AG04450 (cell line): ENCODE measurements around the gene RAX2. TPM values are rescaled to one million over a fixed set of nuclear protein-coding genes. Genes with fewer than 3 reads are reported as not detected.

Experiments used
- CTCF ChIA-PET: fragments of 300-600, 350-600 bp; formaldehyde crosslinking; extraction: SDS; loops from one replicate; lab custom pipeline; 2022; ENCODE audit warnings: antibody characterized with exemption, inconsistent platforms; lab: Charles Lee
- POLR2A ChIA-PET: fragments of 350-600 bp; formaldehyde crosslinking; extraction: SDS; loops from one replicate; lab custom pipeline; 2021; ENCODE audit warnings: antibody characterized with exemption, inconsistent platforms; lab: Yijun Ruan, JAX
- DNase-seq: peaks from one replicate; pipeline ENCODE4 v3.0.0-alpha.2; 2011; ENCODE audit warnings: low read depth, low spot score
- H3K27ac ChIP-seq: one replicate; pipeline ENCODE4 v1.5.1; 2012; ENCODE audit warnings: low read depth, low read length, control low read depth
- H3K27me3 ChIP-seq: one replicate; pipeline ENCODE4 v1.6.0; 2012; ENCODE audit warnings: low read length; ENCODE audit not compliant: control insufficient read depth, insufficient read depth
- H3K4me3 ChIP-seq: 2 replicates; pipeline ENCODE4 v1.5.1; 2011; ENCODE audit warnings: mild to moderate bottlenecking, low read depth, low read length, control low read depth
- H3K9me3 ChIP-seq: 2 replicates; pipeline ENCODE4 v1.5.1; 2012; ENCODE audit warnings: low read length; ENCODE audit not compliant: control insufficient read depth, insufficient read depth
- CTCF ChIP-seq: IDR thresholded peaks from 2 replicates; pipeline ENCODE4 v1.5.1; 2011; ENCODE audit warnings: low read depth, low read length, control low read depth, inconsistent platforms
- polyA plus RNA-seq: library from polyadenylated mRNA; depleted of rRNA; stranded (reverse); fragments of >200 nt; gene quantifications from 2 replicates; pipeline ENCODE4 v1.2.3, GENCODE V29; 2011

The RAX2 gene
- polyA plus RNA-seq, 1 experiment: not detected

DNA sequence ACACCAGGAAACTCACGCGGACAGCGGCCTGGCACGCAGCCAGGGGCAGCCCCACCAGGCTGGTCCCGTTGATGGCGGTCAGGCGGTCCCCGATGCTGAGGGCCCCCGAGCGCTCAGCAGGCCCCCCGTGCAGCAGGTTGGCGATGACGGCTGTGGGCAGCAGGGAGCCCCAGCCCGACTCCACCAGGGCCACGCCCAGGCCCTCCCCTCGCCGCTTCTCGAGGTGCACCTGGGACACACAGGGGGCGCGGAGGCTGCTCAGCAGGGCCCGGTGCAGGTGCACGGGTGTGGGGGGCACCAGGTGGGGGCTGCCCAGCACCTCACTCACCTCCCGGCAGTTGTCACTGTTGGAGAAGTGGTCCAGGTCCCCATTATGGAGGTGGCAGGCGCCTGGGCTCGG lies 19.5 kb downstream of the RAX2 start:
- no peak overlapping the region for H3K4me3 ChIP-seq
- peaks cover 4% of the 10 kb centered on the region; the same call in 1 of the 2 replicates for H3K9me3 ChIP-seq
- CTCF ChIA-PET: interaction anchor here (0.6 kb wide), 1 partner anchor 528 kb away, joined by 3 read pairs; no protein-coding TSS in a partner anchor
- no peaks in the 10 kb centered on the region for H3K27me3 ChIP-seq
- DNase-seq: no peak
- H3K27ac ChIP-seq: no peak overlapping the region
- TF ChIP-seq CTCF: no peak
- POLR2A ChIA-PET: no interaction called here

DNA sequence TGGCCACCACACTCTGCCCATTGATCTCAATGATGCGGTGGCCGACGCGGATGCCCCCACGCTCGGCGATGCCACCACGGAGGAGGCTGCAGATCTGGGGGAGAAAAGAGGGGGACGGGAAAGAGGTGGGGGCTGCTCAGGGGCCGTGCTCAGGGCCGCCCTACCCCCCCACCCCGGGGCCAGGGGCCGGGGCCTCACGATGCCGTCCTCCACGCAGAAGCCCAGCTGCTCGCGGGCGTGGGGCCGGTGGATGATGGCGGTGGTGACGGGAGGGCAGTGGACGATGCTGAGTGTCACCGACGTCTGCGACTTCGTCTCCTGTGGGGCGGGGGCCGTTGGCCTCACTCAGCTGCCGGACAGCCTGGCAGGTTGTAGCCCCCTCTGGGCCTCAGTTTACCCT lies 20.8 kb downstream of the RAX2 start:
- peaks cover 5% of the 10 kb centered on the region for H3K27me3 ChIP-seq
- ChIA-PET CTCF (no interaction called here), POLR2A (no interaction called here)
- no peak overlapping the region for H3K4me3 ChIP-seq
- no peak for TF ChIP-seq CTCF
- H3K9me3 ChIP-seq: peaks cover 4% of the 10 kb centered on the region; the same call in 1 of the 2 replicates
- no peak overlapping the region for H3K27ac ChIP-seq
- DNase-seq: no peak

- Histone ChIP-seq H3K27me3 (peaks cover 5% of the 10 kb centered on the region), H3K9me3 (peaks cover 4% of the 10 kb centered on the region; the same call in 1 of the 2 replicates), H3K27ac (no peak overlapping the region), H3K4me3 (no peak overlapping the region)
- TF ChIP-seq CTCF: no peak
- DNase-seq: no peak
- POLR2A ChIA-PET: no interaction called here
- CTCF ChIA-PET: no interaction called here
Observed at GRCh38 chr19:3750211-3750610, 21.8 kb downstream of the RAX2 start.

DNA sequence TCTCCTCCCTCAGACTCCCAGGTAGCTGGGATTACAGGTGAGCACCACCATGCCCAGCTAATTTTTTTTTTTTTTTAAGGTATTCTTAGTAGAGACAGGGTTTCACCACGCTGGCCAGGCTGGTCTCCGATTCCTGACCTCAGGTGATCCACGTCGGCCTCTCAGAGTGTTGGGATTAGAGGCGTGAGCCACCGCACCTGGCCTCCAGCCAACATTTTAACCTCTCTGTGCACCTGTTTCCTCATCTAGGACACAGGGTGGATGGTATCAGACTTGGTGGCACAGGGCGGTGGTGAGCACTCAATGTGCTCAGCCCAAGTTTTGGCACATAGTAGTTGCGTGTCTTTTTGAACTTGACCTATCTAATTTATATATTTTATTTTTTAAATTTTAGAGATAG lies 23.1 kb downstream of the RAX2 start:
- peaks cover 4% of the 10 kb centered on the region; the same call in 1 of the 2 replicates for H3K9me3 ChIP-seq
- POLR2A ChIA-PET: no interaction called here
- TF ChIP-seq CTCF: no peak
- CTCF ChIA-PET: no interaction called here
- no peak for DNase-seq
- H3K27ac ChIP-seq: no peak overlapping the region
- peaks cover 5% of the 10 kb centered on the region for H3K27me3 ChIP-seq
- H3K4me3 ChIP-seq: no peak overlapping the region

DNA sequence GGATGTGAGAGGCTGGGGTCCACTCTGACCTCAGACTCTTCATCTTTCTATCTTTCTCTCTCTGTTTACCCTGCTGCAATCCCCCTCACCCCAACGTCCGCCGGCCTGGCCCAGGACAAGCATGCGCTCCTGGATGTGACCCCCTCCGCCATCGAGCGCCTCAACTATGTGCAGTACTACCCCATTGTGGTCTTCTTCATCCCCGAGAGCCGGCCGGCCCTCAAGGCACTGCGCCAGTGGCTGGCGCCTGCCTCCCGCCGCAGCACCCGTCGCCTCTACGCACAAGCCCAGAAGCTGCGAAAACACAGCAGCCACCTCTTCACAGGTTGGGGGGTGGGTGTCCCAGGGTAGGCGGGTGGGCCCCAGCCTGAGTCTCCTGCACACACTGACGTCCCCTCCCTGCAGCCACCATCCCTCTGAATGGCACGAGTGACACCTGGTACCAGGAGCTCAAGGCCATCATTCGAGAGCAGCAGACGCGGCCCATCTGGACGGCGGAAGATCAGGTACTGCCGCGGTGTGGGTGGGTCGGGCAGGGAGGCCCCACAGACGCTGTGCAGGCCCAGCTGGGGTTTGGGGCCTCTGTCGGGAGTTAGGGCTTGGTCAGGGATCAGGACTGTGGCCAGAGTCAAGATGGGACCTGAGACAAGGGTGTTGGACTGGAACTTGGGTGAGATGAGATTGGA lies 25.5 kb downstream of the RAX2 start:
- POLR2A ChIA-PET: no interaction called here

More for the DNA sequence above, 25.5 kb downstream of the RAX2 start:
- Histone ChIP-seq H3K9me3 (peaks cover 4% of the 10 kb centered on the region; the same call in 1 of the 2 replicates), H3K27me3 (peaks cover 5% of the 10 kb centered on the region), H3K27ac (no peak overlapping the region), H3K4me3 (no peak overlapping the region)
- no peak for TF ChIP-seq CTCF
- no peak for DNase-seq
- CTCF ChIA-PET: interaction anchor here (0.6 kb wide), 1 partner anchor 47 kb away, joined by 3 read pairs; no protein-coding TSS in a partner anchor
